ENCODE results near the gene SH2D5.

DNA sequence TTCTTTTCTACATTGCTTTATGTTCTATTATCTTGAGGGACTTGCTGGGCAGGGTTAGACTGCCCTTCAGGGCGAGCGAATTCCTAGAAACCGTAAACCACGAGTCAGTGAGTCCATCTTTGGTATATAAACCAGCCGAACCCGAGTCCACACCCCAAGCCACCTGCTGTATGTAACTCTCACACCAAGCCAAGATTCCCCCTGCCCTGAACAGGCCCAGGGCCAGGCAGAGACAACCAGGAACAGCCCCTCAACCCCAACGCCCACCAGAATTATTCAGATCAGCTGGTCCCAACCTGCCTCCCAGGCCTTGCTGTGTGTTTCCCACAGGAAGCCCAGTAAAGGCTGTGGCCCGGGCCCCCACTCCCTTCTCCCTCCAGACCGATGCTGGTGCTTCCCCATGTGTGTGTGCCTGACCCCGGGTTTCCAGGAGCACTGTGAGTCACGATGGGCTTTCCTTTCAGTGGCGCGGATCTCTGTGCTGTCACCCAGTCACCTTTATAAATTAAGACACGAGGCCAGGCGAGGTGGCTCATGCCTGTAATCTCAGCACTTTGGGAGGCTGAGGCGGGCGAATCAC is 31.8 kb downstream of the SH2D5 start:
- TF ChIP-seq, protein P1, sequence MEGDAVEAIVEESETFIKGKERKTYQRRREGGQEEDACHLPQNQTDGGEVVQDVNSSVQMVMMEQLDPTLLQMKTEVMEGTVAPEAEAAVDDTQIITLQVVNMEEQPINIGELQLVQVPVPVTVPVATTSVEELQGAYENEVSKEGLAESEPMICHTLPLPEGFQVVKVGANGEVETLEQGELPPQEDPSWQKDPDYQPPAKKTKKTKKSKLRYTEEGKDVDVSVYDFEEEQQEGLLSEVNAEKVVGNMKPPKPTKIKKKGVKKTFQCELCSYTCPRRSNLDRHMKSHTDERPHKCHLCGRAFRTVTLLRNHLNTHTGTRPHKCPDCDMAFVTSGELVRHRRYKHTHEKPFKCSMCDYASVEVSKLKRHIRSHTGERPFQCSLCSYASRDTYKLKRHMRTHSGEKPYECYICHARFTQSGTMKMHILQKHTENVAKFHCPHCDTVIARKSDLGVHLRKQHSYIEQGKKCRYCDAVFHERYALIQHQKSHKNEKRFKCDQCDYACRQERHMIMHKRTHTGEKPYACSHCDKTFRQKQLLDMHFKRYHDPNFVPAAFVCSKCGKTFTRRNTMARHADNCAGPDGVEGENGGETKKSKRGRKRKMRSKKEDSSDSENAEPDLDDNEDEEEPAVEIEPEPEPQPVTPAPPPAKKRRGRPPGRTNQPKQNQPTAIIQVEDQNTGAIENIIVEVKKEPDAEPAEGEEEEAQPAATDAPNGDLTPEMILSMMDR (conservative IDR thresholded peaks at IDR 0.05 in 1 of 2, IDR thresholded peaks at IDR 0.05 in 1 of 2; ENCODE audit: extremely low read depth in 1 of 2, insufficient read depth in 1 of 2, low read depth in 1 of 2, low read length in 2 of 2) = no peak
- TF ChIP-seq EZH2 (IDR thresholded peaks at IDR 0.05; ENCODE audit: borderline replicate concordance, low read length) = no peak

Measured in mammary epithelial cell (primary cell).